ENCODE results near the gene TMEM156.
"Not testable (repeated sequence)": the region's sequence is repeated elsewhere in the genome, so short reads cannot be mapped to it uniquely, and the experiment has no call there.

TMEM156 gene

DNA sequence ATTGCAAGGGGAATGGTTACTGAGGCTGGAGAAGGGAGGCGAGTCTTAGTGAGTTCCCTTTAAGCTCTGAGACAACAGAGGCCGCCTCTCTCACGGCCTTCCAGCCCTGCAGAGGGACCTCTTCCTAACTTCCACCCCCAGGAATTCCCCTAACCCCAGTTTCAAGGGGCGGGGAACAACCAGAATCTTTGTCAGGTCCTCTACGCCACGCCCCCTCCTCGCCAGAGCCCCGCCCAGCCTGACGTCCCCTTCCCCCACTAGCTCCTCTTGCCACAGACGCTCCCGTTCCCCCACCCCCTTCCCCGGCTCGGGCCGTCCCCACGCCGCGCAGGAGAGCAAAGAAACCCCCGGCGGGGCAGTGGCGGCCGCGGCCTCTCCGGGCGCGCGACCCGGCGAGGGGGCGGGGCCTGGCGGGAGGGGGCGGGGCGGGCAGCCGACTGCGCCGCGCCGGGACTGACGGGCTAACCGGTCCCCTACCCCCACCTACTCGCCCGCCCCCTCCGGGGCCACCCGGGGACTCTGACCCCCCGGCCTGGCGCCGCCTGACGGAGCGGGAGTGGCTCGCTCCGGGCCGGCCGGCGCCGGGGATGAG, 12.3 kb upstream of the TMEM156 start:
- peak; percentile 97 to 98 (median 98) for DNase-seq
- Histone ChIP-seq H3K4me3 (ENCODE audit: insufficient read depth, low read depth, low read length, poor library complexity, severe bottlenecking) (peak overlapping the region; percentile 44), H3K9me3 (ENCODE audit: control insufficient read depth, low read length) (no peaks in the 10 kb centered on the region), H3K27ac (ENCODE audit: insufficient read depth, low read length, poor library complexity, severe bottlenecking) (peak overlapping the region; percentile 81), H3K4me1 (ENCODE audit: control insufficient read depth, insufficient read depth, low read length, poor library complexity, severe bottlenecking) (peaks cover 23% of the 10 kb centered on the region), H3K27me3 (replicated peaks; ENCODE audit: control insufficient read depth, insufficient read depth, low read length, poor library complexity, severe bottlenecking) (no peaks in the 10 kb centered on the region), H3K36me3 (ENCODE audit: control insufficient read depth, insufficient read depth, low read length) (no peaks in the 10 kb centered on the region)

DNA sequence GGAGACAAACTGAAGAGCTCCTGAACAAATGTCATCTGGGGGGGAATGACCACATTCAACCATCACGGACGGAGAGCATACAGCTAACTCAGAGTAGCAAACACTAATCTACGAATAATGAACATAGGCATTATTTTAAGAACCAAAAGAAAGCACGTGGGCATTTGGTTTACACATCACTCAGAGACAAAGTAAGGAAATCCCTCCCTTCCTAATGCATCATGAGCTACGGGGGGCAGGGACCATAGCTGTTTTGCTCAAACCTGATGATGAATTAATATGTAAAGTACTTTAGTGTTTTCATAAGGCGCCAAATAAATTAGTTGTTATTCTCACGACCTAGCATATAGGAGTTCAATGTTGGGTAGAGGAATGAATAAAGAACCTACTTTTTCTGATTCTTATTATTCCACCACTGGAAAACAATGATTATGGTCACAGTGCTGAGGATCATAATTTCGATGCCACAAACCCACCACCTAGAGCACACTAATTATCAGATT, 11.7 kb upstream of the TMEM156 start:
- H3K9me3 ChIP-seq (ENCODE audit: control insufficient read depth, low read length): no peaks in the 10 kb centered on the region

DNA sequence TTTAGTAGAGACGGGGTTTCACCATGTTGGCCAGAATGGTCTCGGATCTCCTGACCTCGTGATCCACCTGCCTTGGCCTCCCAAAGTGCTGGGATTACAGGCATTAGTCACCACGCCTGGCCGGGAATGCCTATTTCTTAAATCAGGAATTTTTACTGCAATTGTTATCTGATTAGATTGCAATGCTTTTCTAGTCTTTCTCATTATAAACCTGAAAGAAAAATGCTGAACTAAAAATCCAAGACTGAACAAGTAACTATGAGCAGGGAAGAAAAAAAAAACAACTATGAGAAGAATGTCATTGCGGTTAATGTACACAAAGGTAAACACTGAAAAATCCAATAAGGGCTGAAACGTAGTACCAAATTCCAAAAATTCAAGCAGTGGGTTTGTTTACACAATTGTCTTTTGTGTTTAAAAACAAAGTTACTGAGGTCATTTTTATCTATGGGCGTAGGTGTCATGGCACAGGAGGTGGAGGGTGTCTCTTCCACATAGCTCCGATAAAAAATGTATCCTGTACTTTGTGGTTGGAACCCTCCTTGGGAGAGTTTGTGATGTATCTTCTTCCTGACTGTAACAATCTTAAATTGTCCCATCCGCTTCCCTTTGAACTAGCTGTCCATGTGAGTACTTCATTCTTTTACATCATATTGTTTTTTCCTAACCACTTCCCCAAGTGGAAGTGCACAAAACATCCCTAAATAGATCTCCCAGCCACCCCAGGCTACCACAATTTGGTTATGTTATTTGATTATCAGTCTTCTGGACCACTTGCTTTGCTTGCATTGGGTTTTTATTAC, 11.1 kb upstream of the TMEM156 start:
- DNase-seq: no peak
- Histone ChIP-seq H3K27ac (ENCODE audit: insufficient read depth, low read length, poor library complexity, severe bottlenecking) (peak overlapping the region; percentile 81), H3K4me1 (ENCODE audit: control insufficient read depth, insufficient read depth, low read length, poor library complexity, severe bottlenecking) (peaks cover 17% of the 10 kb centered on the region), H3K9me3 (ENCODE audit: control insufficient read depth, low read length) (no peaks in the 10 kb centered on the region), H3K4me3 (ENCODE audit: insufficient read depth, low read depth, low read length, poor library complexity, severe bottlenecking) (peak overlapping the region; percentile 44), H3K27me3 (replicated peaks; ENCODE audit: control insufficient read depth, insufficient read depth, low read length, poor library complexity, severe bottlenecking) (no peaks in the 10 kb centered on the region), H3K36me3 (ENCODE audit: control insufficient read depth, insufficient read depth, low read length) (no peaks in the 10 kb centered on the region)

More for the DNA sequence above, 11.7 kb upstream of the TMEM156 start:
- Histone ChIP-seq H3K27ac (ENCODE audit: insufficient read depth, low read length, poor library complexity, severe bottlenecking) (peak overlapping the region; percentile 81), H3K4me3 (ENCODE audit: insufficient read depth, low read depth, low read length, poor library complexity, severe bottlenecking) (peak overlapping the region; percentile 44), H3K4me1 (ENCODE audit: control insufficient read depth, insufficient read depth, low read length, poor library complexity, severe bottlenecking) (peaks cover 22% of the 10 kb centered on the region), H3K27me3 (replicated peaks; ENCODE audit: control insufficient read depth, insufficient read depth, low read length, poor library complexity, severe bottlenecking) (no peaks in the 10 kb centered on the region), H3K36me3 (ENCODE audit: control insufficient read depth, insufficient read depth, low read length) (no peaks in the 10 kb centered on the region)
- DNase-seq: peak in 1 of 3 donors; percentile 21

DNA sequence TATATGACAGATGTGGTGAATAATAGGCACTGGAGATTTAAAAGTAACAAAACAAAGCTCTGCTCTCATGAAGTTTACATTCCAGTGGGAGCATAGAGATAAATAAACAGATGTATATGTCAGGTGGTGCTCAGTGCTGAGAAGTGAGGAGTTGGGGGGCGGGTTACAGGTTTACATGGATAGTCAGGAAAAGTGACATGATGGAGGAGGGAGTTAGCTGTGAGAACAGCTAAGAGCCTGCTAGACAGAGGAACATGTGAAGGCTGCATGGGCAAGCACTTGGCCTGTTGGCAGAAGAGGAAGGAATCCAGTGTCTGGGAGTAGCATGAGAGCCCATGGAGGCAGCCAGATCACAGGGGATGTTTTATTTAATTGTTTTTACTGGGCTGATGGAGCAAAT, 10.2 kb upstream of the TMEM156 start:
- no peaks in the 10 kb centered on the region for H3K9me3 ChIP-seq (ENCODE audit: control insufficient read depth, low read length)
- no peaks in the 10 kb centered on the region for H3K27me3 ChIP-seq (replicated peaks; ENCODE audit: control insufficient read depth, insufficient read depth, low read length, poor library complexity, severe bottlenecking)
- no peak overlapping the region for H3K4me3 ChIP-seq (ENCODE audit: insufficient read depth, low read depth, low read length, poor library complexity, severe bottlenecking)
- no peak for DNase-seq
- no peak overlapping the region for H3K27ac ChIP-seq (ENCODE audit: insufficient read depth, low read length, poor library complexity, severe bottlenecking)
- H3K36me3 ChIP-seq (ENCODE audit: control insufficient read depth, insufficient read depth, low read length): no peaks in the 10 kb centered on the region
- peaks cover 14% of the 10 kb centered on the region for H3K4me1 ChIP-seq (ENCODE audit: control insufficient read depth, insufficient read depth, low read length, poor library complexity, severe bottlenecking)

DNA sequence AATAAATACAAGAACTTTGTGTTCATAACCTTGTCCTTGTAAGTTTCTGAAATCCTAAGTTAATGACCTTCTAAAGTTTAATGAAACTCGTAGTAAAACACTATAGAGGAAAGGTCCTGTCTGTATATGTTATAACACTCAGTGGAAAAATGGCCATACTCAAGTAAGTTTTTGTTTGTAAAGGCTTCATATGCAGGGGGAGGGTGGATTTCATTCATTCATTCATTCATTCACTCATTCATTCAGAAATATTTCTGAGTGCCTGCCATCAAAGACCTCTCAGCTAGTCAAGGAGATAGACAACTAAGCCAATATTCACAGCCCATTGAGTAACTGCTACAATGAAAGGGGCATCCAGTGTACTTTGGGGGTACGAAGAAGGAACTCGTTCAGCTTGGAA, 6.9 kb upstream of the TMEM156 start:
- Histone ChIP-seq H3K4me3 (ENCODE audit: insufficient read depth, low read depth, low read length, poor library complexity, severe bottlenecking) (no peak overlapping the region), H3K36me3 (ENCODE audit: control insufficient read depth, insufficient read depth, low read length) (no peaks in the 10 kb centered on the region), H3K9me3 (ENCODE audit: control insufficient read depth, low read length) (no peaks in the 10 kb centered on the region), H3K27ac (ENCODE audit: insufficient read depth, low read length, poor library complexity, severe bottlenecking) (no peak overlapping the region), H3K4me1 (ENCODE audit: control insufficient read depth, insufficient read depth, low read length, poor library complexity, severe bottlenecking) (peaks cover 5% of the 10 kb centered on the region), H3K27me3 (replicated peaks; ENCODE audit: control insufficient read depth, insufficient read depth, low read length, poor library complexity, severe bottlenecking) (no peaks in the 10 kb centered on the region)
- DNase-seq: no peak

DNA sequence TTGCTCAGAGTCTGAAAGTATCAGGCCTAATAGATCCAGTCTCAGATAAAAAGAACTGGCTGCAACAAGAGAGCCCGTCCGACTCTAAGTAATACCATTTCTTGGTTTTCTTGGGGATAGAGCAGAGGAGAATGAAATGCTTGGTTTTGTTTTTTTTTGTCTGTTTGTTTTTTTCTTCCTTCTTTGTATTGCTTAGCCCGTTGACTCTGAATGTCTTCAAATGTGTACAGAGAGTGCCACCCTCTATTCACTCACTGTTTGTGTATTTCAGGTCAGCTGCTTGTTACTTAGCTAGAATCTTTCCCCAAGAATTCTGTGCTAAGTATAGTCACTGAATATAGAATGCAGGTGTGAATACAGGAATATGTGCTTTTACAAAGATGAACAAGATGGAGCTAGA, 5.7 kb upstream of the TMEM156 start:
- no peaks in the 10 kb centered on the region for H3K9me3 ChIP-seq (ENCODE audit: control insufficient read depth, low read length)
- H3K4me1 ChIP-seq (ENCODE audit: control insufficient read depth, insufficient read depth, low read length, poor library complexity, severe bottlenecking): peaks cover 8% of the 10 kb centered on the region
- H3K36me3 ChIP-seq (ENCODE audit: control insufficient read depth, insufficient read depth, low read length): no peaks in the 10 kb centered on the region
- no peak overlapping the region for H3K27ac ChIP-seq (ENCODE audit: insufficient read depth, low read length, poor library complexity, severe bottlenecking)
- H3K4me3 ChIP-seq (ENCODE audit: insufficient read depth, low read depth, low read length, poor library complexity, severe bottlenecking): no peak overlapping the region
- no peak for DNase-seq
- no peaks in the 10 kb centered on the region for H3K27me3 ChIP-seq (replicated peaks; ENCODE audit: control insufficient read depth, insufficient read depth, low read length, poor library complexity, severe bottlenecking)

DNA sequence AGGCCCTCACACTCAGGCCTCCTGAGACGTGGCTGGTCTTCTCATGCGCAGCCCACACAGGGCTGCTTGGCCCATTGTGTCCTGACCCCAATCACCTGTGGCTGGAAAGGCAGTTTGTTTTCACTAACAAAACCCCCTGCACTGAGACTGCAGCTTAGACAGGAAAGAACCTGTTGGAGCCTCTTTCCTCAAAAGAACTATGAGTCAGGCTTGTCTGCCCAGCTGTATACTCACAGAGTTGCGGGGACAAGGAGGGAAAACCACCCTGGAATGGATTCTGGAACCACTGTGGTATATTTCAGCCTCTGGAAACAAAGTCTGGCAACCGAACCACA, 5.2 kb upstream of the TMEM156 start:
- Histone ChIP-seq H3K9me3 (ENCODE audit: control insufficient read depth, low read length) (no peaks in the 10 kb centered on the region), H3K4me1 (ENCODE audit: control insufficient read depth, insufficient read depth, low read length, poor library complexity, severe bottlenecking) (peaks cover 13% of the 10 kb centered on the region), H3K27ac (ENCODE audit: insufficient read depth, low read length, poor library complexity, severe bottlenecking) (no peak overlapping the region), H3K27me3 (replicated peaks; ENCODE audit: control insufficient read depth, insufficient read depth, low read length, poor library complexity, severe bottlenecking) (no peaks in the 10 kb centered on the region), H3K4me3 (ENCODE audit: insufficient read depth, low read depth, low read length, poor library complexity, severe bottlenecking) (no peak overlapping the region), H3K36me3 (ENCODE audit: control insufficient read depth, insufficient read depth, low read length) (no peaks in the 10 kb centered on the region)
- DNase-seq: no peak

DNA sequence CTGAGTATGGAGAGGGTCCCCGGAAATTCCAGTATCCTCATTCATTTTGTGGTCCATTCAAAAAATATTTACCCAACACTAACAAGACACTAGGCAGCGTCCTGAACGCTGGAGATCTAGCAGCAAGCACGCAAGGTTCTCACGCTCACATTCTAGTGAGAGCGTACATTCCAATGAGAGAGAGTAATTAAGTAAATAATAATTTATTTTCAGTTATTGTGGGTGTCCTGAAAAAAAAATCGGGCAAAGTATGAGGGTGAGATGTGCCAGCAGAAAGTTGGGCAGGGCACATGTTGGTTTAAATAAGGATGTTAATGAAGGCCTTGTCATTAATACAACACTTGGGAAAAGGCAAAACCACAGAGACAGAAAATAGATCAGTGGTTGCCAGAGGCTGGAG, 4.0 kb upstream of the TMEM156 start:
- no peaks in the 10 kb centered on the region for H3K36me3 ChIP-seq (ENCODE audit: control insufficient read depth, insufficient read depth, low read length)
- peaks cover 14% of the 10 kb centered on the region for H3K4me1 ChIP-seq (ENCODE audit: control insufficient read depth, insufficient read depth, low read length, poor library complexity, severe bottlenecking)
- H3K27ac ChIP-seq (ENCODE audit: insufficient read depth, low read length, poor library complexity, severe bottlenecking): no peak overlapping the region
- DNase-seq: no peak
- no peaks in the 10 kb centered on the region for H3K27me3 ChIP-seq (replicated peaks; ENCODE audit: control insufficient read depth, insufficient read depth, low read length, poor library complexity, severe bottlenecking)
- no peaks in the 10 kb centered on the region for H3K9me3 ChIP-seq (ENCODE audit: control insufficient read depth, low read length)
- no peak overlapping the region for H3K4me3 ChIP-seq (ENCODE audit: insufficient read depth, low read depth, low read length, poor library complexity, severe bottlenecking)

DNA sequence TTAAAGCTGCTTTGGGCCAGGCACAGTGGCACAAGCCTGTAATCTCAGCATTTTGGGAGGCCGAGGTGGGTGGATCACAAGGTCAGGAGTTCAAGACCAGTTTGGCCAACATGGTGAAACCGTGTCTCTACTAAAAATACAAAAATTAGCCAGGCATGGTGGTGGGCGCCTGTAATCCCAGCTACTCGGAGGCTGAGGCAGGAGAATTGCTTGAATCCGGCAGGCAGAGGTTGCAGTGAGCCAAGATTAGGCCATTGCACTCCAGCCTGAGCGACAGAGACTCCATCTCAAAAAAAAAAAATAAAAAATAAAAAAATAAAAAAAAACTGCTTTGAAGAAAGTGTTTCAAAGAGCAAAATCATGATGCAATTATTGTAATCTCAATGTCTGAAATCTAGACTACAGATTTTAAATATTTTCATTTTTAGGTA, 604 bp downstream of the TMEM156 start:
- peaks cover 21% of the 10 kb centered on the region for H3K4me1 ChIP-seq (ENCODE audit: control insufficient read depth, insufficient read depth, low read length, poor library complexity, severe bottlenecking)
- DNase-seq; H3K27me3 ChIP-seq (replicated peaks; ENCODE audit: control insufficient read depth, insufficient read depth, low read length, poor library complexity, severe bottlenecking); H3K36me3 ChIP-seq (ENCODE audit: control insufficient read depth, insufficient read depth, low read length); H3K9me3 ChIP-seq (ENCODE audit: control insufficient read depth, low read length): not testable (repeated sequence)
- peak overlapping the region; percentile 53 for H3K4me3 ChIP-seq (ENCODE audit: insufficient read depth, low read depth, low read length, poor library complexity, severe bottlenecking)
- peak overlapping the region; percentile 74 for H3K27ac ChIP-seq (ENCODE audit: insufficient read depth, low read length, poor library complexity, severe bottlenecking)

DNA sequence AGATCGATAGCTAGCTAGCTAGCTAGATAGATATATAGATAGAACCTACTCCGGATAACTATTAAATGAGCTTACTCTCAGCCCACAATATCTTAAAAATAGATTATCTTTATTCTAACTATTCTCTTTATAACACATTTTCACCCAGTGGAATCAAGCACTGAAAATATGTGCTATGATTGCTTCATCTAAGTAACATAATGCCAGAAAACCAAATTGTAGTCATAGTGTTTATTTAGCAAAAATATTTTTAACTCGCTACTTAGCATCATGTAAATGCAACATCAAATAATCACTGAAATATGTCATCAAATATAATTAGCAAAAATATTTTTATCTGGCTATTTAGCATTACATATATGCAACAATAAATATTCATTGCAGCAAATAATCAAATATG, 1.5 kb downstream of the TMEM156 start:
- peaks cover 21% of the 10 kb centered on the region for H3K4me1 ChIP-seq (ENCODE audit: control insufficient read depth, insufficient read depth, low read length, poor library complexity, severe bottlenecking)
- H3K27ac ChIP-seq (ENCODE audit: insufficient read depth, low read length, poor library complexity, severe bottlenecking): peak overlapping the region; percentile 74
- DNase-seq: no peak
- peak overlapping the region; percentile 53 for H3K4me3 ChIP-seq (ENCODE audit: insufficient read depth, low read depth, low read length, poor library complexity, severe bottlenecking)
- no peaks in the 10 kb centered on the region for H3K27me3 ChIP-seq (replicated peaks; ENCODE audit: control insufficient read depth, insufficient read depth, low read length, poor library complexity, severe bottlenecking)
- H3K36me3 ChIP-seq (ENCODE audit: control insufficient read depth, insufficient read depth, low read length): no peaks in the 10 kb centered on the region
- no peaks in the 10 kb centered on the region for H3K9me3 ChIP-seq (ENCODE audit: control insufficient read depth, low read length)
